Mononuclear cell (primary cell): ENCODE measurements around the gene DIABLO. TPM values are rescaled to one million over a fixed set of nuclear protein-coding genes. Genes with fewer than 3 reads are reported as not detected.
A peak's percentile ranks its signal among the peaks of the same experiment; 100 is the strongest.

ENCODE experiments used
- H3K27me3 ChIP-seq: 2 replicates; pipeline ENCODE4 v1.6.0; 2011; ENCODE audit warnings: low read length, control low read depth; ENCODE audit not compliant: insufficient read depth
- H3K4me1 ChIP-seq: 2 replicates; pipeline ENCODE4 v1.5.1; 2011; ENCODE audit warnings: mild to moderate bottlenecking, low read length, control low read depth; ENCODE audit not compliant: insufficient read depth
- H3K4me3 ChIP-seq: 2 replicates; pipeline ENCODE4 v1.5.1; 2011; ENCODE audit warnings: mild to moderate bottlenecking, low read length, moderate library complexity
- H3K9me3 ChIP-seq: 2 replicates; pipeline ENCODE4 v1.5.1; 2011; ENCODE audit warnings: low read depth, mild to moderate bottlenecking, control low read depth, low read length
- total RNA-seq: library from RNA; depleted of rRNA; stranded (reverse); fragments of >200 nt; gene quantifications from one replicate; pipeline ENCODE4 v1.2.3, GENCODE V29; 2012

The DIABLO gene
- total RNA-seq, 1 donor, result 54.8 TPM

GRCh38 chr12:122232691-122233090, 6.8 kb upstream of the DIABLO start:
- no peaks in the 10 kb centered on the region for H3K4me1 ChIP-seq
- no peaks in the 10 kb centered on the region for H3K9me3 ChIP-seq
- H3K4me3 ChIP-seq, result no peak overlapping the region
- H3K27me3 ChIP-seq, result no peaks in the 10 kb centered on the region

DNA sequence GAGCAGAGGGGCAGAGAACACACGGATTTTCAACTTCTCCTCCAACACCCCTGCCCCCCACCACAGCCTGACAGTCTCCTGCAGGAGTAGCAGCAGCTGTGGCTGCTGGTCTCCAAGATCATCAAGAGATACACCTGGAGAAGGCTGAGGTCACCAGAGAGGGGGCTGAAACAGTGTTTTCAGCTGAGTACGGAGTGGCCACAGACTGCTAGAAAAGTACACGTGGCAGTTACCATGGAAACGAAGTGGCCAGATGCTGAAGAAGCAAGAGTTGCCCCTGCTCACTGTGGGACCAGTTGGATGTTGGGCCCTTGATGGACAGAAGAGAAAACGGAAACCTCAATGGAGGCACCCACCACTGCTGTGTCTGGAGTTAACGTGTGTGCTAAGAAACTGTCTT, 4.9 kb upstream of the DIABLO start:
- Histone ChIP-seq H3K4me1 (peaks cover 9% of the 10 kb centered on the region), H3K27me3 (no peaks in the 10 kb centered on the region), H3K9me3 (no peaks in the 10 kb centered on the region), H3K4me3 (no peak overlapping the region)

DNA sequence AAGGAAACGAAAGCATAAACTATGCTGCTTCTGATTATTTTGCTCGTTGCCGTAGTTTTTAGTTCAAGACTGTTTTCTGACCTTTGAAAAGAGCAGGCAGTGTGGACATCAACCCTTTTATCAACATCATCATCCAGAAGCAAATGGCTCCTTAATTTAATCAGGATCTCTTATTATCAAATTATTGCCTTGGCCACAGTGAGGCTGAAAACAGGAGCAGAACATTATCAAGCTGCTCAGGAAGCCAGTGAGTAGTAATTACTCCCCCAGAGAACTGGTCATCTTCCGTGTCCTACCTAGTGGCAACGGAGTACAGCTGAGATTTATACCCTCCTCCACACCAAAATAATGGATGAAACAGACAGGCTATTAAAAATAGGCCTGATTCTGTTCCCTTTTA, 2.2 kb upstream of the DIABLO start:
- Histone ChIP-seq H3K4me3 (no peak overlapping the region), H3K4me1 (peaks cover 28% of the 10 kb centered on the region), H3K9me3 (no peaks in the 10 kb centered on the region), H3K27me3 (no peaks in the 10 kb centered on the region)

DNA sequence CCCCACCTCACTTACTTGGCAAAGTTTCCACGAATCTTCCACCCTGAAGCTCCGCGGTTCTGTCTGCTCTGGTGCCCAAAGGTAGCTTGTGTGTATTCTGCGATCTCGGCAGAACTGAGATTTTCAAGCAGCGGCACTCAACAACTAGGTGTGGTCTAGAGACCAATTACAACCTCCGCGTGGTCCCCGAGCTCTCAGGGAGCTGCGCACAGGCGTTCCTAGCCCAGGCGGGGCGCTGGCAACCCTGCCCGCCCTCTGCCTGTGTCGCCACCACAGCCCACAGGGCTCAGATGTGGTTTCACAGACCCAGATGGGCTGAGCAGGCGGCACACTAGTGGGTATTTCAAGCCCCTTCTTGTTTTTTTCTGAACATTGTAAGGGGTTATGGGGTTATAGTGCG, 1.5 kb upstream of the DIABLO start:
- peaks cover 28% of the 10 kb centered on the region for H3K4me1 ChIP-seq
- no peaks in the 10 kb centered on the region for H3K27me3 ChIP-seq
- H3K4me3 ChIP-seq, result no peak overlapping the region
- no peaks in the 10 kb centered on the region for H3K9me3 ChIP-seq

- Histone ChIP-seq H3K27me3 (no peaks in the 10 kb centered on the region), H3K4me3 (peak overlapping the region; percentile 38), H3K4me1 (peaks cover 28% of the 10 kb centered on the region), H3K9me3 (no peaks in the 10 kb centered on the region)
These were observed 694 bp upstream of the DIABLO start for GRCh38 chr12:122226366-122227125.

GRCh38 chr12:122216445-122216844, 9.4 kb downstream of the DIABLO start:
- Histone ChIP-seq H3K9me3 (no peaks in the 10 kb centered on the region), H3K4me3 (no peak overlapping the region), H3K4me1 (no peaks in the 10 kb centered on the region), H3K27me3 (no peaks in the 10 kb centered on the region)

GRCh38 chr12:122215771-122216170, 10.1 kb downstream of the DIABLO start:
- Histone ChIP-seq H3K9me3 (no peaks in the 10 kb centered on the region), H3K4me1 (no peaks in the 10 kb centered on the region), H3K4me3 (no peak overlapping the region), H3K27me3 (no peaks in the 10 kb centered on the region)

DNA sequence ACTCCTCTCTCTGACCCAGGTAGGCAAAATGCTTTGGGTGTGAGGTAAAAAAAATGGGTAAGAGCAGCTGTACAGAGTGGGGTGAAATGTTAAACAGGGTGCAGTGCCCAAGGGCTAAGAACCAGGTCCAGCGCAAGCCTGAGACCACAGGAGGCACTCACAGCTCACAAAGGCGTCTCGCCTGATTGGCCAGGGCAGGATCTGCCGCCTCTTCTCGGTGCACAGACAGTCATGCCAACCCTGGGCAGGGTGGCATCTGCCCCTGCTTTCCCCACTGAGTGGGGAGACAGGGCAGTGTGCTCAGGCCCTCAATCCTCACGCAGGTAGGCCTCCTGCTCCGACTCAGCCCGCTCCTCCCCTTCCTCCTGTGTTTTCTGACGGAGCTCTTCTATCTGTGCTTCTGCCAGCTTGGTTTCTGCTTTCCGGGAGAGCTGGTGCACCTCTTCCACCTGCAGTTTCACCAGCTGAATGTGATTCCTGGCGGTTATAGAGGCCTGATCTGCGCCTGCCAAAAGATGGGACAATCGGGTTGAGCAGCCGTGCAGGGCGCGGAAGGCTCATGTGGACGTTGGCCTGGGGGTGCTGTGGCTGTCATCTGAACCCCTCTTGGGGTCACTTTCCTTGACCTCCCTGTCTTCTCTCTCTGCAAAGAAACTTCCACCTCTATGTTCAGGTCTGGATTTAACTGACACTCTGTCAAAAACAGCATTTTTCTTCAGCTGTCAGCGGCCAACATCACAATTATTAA, 17.6 kb downstream of the DIABLO start:
- no peaks in the 10 kb centered on the region for H3K9me3 ChIP-seq
- H3K4me1 ChIP-seq, result peaks cover 18% of the 10 kb centered on the region
- H3K27me3 ChIP-seq, result peaks cover 15% of the 10 kb centered on the region
- no peak overlapping the region for H3K4me3 ChIP-seq

- H3K9me3 ChIP-seq, result no peaks in the 10 kb centered on the region
- H3K27me3 ChIP-seq, result peaks cover 23% of the 10 kb centered on the region
- no peak overlapping the region for H3K4me3 ChIP-seq
- H3K4me1 ChIP-seq, result peaks cover 25% of the 10 kb centered on the region
These were observed 18.5 kb downstream of the DIABLO start for GRCh38 chr12:122207391-122207790.

- Histone ChIP-seq H3K4me3 (no peak overlapping the region), H3K27me3 (peaks cover 27% of the 10 kb centered on the region), H3K9me3 (no peaks in the 10 kb centered on the region), H3K4me1 (peaks cover 25% of the 10 kb centered on the region)
These were observed 18.9 kb downstream of the DIABLO start for GRCh38 chr12:122206976-122207375.

DNA sequence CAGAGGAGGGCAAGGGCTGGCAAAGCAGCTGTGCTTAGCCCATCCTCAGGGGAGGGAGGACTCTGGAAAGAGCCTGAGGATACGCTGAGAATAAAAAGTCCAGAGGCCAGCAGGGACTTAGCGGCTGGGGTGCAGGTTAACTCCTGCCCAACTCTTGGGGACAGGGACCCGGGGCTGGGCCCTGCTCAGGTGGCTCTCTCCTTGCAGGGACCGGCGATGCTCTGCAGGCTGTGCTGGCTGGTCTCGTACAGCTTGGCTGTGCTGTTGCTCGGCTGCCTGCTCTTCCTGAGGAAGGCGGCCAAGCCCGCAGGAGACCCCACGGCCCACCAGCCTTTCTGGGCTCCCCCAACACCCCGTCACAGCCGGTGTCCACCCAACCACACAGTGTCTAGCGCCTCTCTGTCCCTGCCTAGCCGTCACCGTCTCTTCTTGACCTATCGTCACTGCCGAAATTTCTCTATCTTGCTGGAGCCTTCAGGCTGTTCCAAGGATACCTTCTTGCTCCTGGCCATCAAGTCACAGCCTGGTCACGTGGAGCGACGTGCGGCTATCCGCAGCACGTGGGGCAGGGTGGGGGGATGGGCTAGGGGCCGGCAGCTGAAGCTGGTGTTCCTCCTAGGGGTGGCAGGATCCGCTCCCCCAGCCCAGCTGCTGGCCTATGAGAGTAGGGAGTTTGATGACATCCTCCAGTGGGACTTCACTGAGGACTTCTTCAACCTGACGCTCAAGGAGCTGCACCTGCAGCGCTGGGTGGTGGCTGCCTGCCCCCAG, 19.6 kb downstream of the DIABLO start:
- no peak overlapping the region for H3K4me3 ChIP-seq
- H3K27me3 ChIP-seq, result peaks cover 33% of the 10 kb centered on the region
- H3K9me3 ChIP-seq, result no peaks in the 10 kb centered on the region
- peaks cover 25% of the 10 kb centered on the region for H3K4me1 ChIP-seq

DNA sequence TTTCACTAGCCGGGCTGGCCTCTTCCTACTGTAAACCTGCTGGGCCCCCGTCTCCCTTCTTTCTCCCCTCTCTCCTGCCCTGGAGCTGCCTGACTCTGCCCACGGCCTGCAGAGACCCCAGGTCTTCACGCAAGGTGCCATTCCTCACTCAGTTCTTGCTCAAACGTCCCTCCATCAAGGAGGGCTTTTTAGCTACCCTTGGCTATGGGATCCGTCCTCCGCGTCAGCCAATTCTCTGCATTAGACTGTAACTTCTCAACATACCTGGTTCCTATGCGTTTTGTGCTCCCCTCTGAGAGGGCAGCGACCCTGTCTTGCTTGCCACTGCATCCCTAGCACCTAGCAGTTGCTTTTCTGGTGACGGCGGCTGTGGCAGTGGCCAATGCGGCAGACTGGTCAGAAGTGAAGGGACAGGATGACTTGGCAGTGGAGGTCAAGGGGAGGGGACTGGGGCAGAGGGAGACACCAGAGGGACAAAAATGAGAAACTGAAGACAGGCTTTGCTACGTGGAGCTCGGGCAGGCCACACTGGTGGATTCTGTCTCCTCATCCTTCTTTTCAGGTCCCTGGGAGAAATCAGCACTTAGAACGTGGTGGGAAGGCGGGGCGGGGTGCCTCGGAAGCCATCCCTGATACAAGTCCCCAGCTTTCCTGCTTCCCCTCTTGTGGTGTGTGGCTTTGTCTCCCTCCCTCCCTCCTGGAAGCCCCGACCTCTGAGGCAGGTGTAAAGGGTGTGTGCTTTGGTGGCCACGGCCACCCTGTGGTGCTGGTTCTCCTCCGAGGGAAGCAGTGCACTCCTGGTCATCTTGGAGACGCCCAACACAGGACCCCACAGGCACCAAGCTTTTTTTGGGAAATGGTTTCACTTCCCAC, 20.6 kb downstream of the DIABLO start:
- Histone ChIP-seq H3K4me1 (peaks cover 25% of the 10 kb centered on the region), H3K4me3 (no peak overlapping the region), H3K9me3 (no peaks in the 10 kb centered on the region), H3K27me3 (peaks cover 36% of the 10 kb centered on the region)

GRCh38 chr12:122204167-122205052, 21.4 kb downstream of the DIABLO start:
- H3K4me1 ChIP-seq, result peaks cover 25% of the 10 kb centered on the region
- H3K4me3 ChIP-seq, result peak overlapping the region; percentile 20
- peaks cover 36% of the 10 kb centered on the region for H3K27me3 ChIP-seq
- H3K9me3 ChIP-seq, result no peaks in the 10 kb centered on the region
